ENCODE results near the gene SEC16A. TPM values are rescaled to one million over a fixed set of nuclear protein-coding genes. Genes with fewer than 3 reads are reported as not detected.

Gene SEC16A
- 10 to 100 TPM; 63.2 to 66.9 (median 63.5) TPM for polyA plus RNA-seq (ENCODE audit: insufficient read length in 3 of 3)
- long read RNA-seq, donor 1, partial matches to known transcripts = 0 of 13 reads
- long read RNA-seq, donor 1, other reads (novel, unspliced or antisense) = 13 of 13 reads
- long read RNA-seq, donor 2, partial matches to known transcripts = 0 of 14 reads
- long read RNA-seq, donor 2, other reads (novel, unspliced or antisense) = 12 of 14 reads
- long read RNA-seq, donor 3, partial matches to known transcripts = 0 of 16 reads
- long read RNA-seq, donor 3, other reads (novel, unspliced or antisense) = 13 of 16 reads
- long read RNA-seq, donor 4, partial matches to known transcripts = 14 of 17 reads
- long read RNA-seq, donor 4, other reads (novel, unspliced or antisense) = 0 of 17 reads
- long read RNA-seq, donor 5 = 0 reads
- long read RNA-seq, donor 6, full-length matches to known transcripts = 3 of 33 reads
- long read RNA-seq, donor 6, partial matches to known transcripts = 30 of 33 reads
- long read RNA-seq, donor 6, other reads (novel, unspliced or antisense) = 0 of 33 reads
- long read RNA-seq, donor 7, partial matches to known transcripts = 19 of 20 reads
- long read RNA-seq, donor 7, other reads (novel, unspliced or antisense) = 0 of 20 reads
- long read RNA-seq, donor 8, partial matches to known transcripts = 21 of 25 reads
- long read RNA-seq, donor 8, other reads (novel, unspliced or antisense) = 0 of 25 reads
- long read RNA-seq, donor 9, partial matches to known transcripts = 5 of 5 reads
- long read RNA-seq, donor 9, other reads (novel, unspliced or antisense) = 0 of 5 reads
- long read RNA-seq, donor 10, full-length matches to known transcripts = 1 of 9 reads
- long read RNA-seq, donor 10, partial matches to known transcripts = 8 of 9 reads
- long read RNA-seq, donor 10, other reads (novel, unspliced or antisense) = 0 of 9 reads
- long read RNA-seq, donor 11, partial matches to known transcripts = 0 of 10 reads
- long read RNA-seq, donor 11, other reads (novel, unspliced or antisense) = 9 of 10 reads
- long read RNA-seq, donor 12 = 0 reads
- long read RNA-seq, donor 13 = 0 reads
- long read RNA-seq, donor 14, full-length matches to known transcripts = 1 of 6 reads
- long read RNA-seq, donor 14, partial matches to known transcripts = 0 of 6 reads
- long read RNA-seq, donor 14, other reads (novel, unspliced or antisense) = 5 of 6 reads
- long read RNA-seq, donor 15, full-length matches to known transcripts = 2 of 12 reads
- long read RNA-seq, donor 15, partial matches to known transcripts = 10 of 12 reads
- long read RNA-seq, donor 15, other reads (novel, unspliced or antisense) = 0 of 12 reads
- long read RNA-seq, donor 16, full-length matches to known transcripts = 7 of 39 reads
- long read RNA-seq, donor 16, partial matches to known transcripts = 32 of 39 reads
- long read RNA-seq, donor 16, other reads (novel, unspliced or antisense) = 0 of 39 reads

GRCh38 chr9:136482793-136483588, at the start of gene SEC16A:
SEC16A (minus strand) TSS chr9:136483040; CDS start chr9:136477615, 5,425 bp downstream.
- peak; percentile 94 to 99 (median 98) for DNase-seq (ENCODE audit: extremely low read depth in 1 of 11, low read depth in 9 of 11, low spot score in 4 of 11)

GRCh38 chr9:136531904-136532798, 49.3 kb upstream of the SEC16A start:
- no peak for DNase-seq (ENCODE audit: extremely low read depth in 1 of 11, low read depth in 9 of 11, low spot score in 4 of 11)

- DNase-seq (ENCODE audit: extremely low read depth in 1 of 11, low read depth in 9 of 11, low spot score in 4 of 11) = no peak
Measured at GRCh38 chr9:136531186-136531903, 48.5 kb upstream of the SEC16A start.

GRCh38 chr9:136530461-136531089, 47.7 kb upstream of the SEC16A start:
- DNase-seq (ENCODE audit: extremely low read depth in 1 of 11, low read depth in 9 of 11, low spot score in 4 of 11) = no peak

GRCh38 chr9:136529516-136530460, 46.9 kb upstream of the SEC16A start:
- DNase-seq (ENCODE audit: extremely low read depth in 1 of 11, low read depth in 9 of 11, low spot score in 4 of 11) = no peak

GRCh38 chr9:136528716-136529341, 46.0 kb upstream of the SEC16A start:
- DNase-seq (ENCODE audit: extremely low read depth in 1 of 11, low read depth in 9 of 11, low spot score in 4 of 11) = no peak

GRCh38 chr9:136527721-136528710, 45.2 kb upstream of the SEC16A start:
- no peak for DNase-seq (ENCODE audit: extremely low read depth in 1 of 11, low read depth in 9 of 11, low spot score in 4 of 11)

- DNase-seq (ENCODE audit: extremely low read depth in 1 of 11, low read depth in 9 of 11, low spot score in 4 of 11) = no peak
Measured at GRCh38 chr9:136527131-136527530, 44.3 kb upstream of the SEC16A start.

GRCh38 chr9:136526625-136527066, 43.8 kb upstream of the SEC16A start:
- no peak for DNase-seq (ENCODE audit: extremely low read depth in 1 of 11, low read depth in 9 of 11, low spot score in 4 of 11)

- DNase-seq (ENCODE audit: extremely low read depth in 1 of 11, low read depth in 9 of 11, low spot score in 4 of 11) = no peak
Measured at GRCh38 chr9:136525841-136526499, 43.1 kb upstream of the SEC16A start.

- DNase-seq (ENCODE audit: extremely low read depth in 1 of 11, low read depth in 9 of 11, low spot score in 4 of 11) = no peak
Measured at GRCh38 chr9:136525207-136525606, 42.4 kb upstream of the SEC16A start.

- DNase-seq (ENCODE audit: extremely low read depth in 1 of 11, low read depth in 9 of 11, low spot score in 4 of 11) = no peak
Measured at GRCh38 chr9:136522314-136523237, 39.7 kb upstream of the SEC16A start.
